ENCODE results near the gene KXD1. TPM values are rescaled to one million over a fixed set of nuclear protein-coding genes. Genes with fewer than 3 reads are reported as not detected.

Gene KXD1
- polyA plus RNA-seq, 2 of the 4 experiments (the other 2 are of a cell fraction) = 62.8 to 83.9 TPM

- H3K4me2 ChIP-seq = peak overlapping the region; percentile 100; the same call in 1 of the 3 replicates
- ChIA-PET CTCF (interaction anchor here (0.9 to 3.6 kb wide), 15 partner anchors 8 to 261 kb away, joined by 3 to 22 read pairs (median 7); partner anchors contain the start of genes FKBP8 and UBA52), POLR2A (interaction anchor here (3.1 kb wide), 1 partner anchor 15 kb away, joined by 31 read pairs; the partner anchor contains the start of gene UBA52)
- H3K4me3 ChIP-seq = no peak overlapping the region
- H3K27ac ChIP-seq = no peak overlapping the region; a peak in 1 of 6 replicates
- 94% methylated on average over 12 of the region's 12 CpGs for WGBS (ENCODE audit: missing lambda C conversion rate)
- no peaks in the 10 kb centered on the region for H3K9me3 ChIP-seq
- ATAC-seq (no peak), DNase-seq (ENCODE audit: low read depth in 1 of 2, low spot score in 1 of 2) (no peak), FAIRE-seq (no peak)
- TF ChIP-seq CHD2 (IDR thresholded peaks at IDR 0.05; ENCODE audit: low read length, partially characterized antibody) = no peak
- no peak for TF ChIP-seq USF2 (IDR thresholded peaks at IDR 0.05)
- H3K4me1 ChIP-seq = peaks cover 8% of the 10 kb centered on the region; the same call in 1 of the 3 replicates
These were observed 29.9 kb downstream of the KXD1 start for GRCh38 chr19:18587561-18587960.

GRCh38 chr19:18587962-18588610, 30.4 kb downstream of the KXD1 start:
- DNase-seq (ENCODE audit: low read depth in 1 of 2, low spot score in 1 of 2) = no peak
- Histone ChIP-seq H3K9me3 (no peaks in the 10 kb centered on the region), H3K4me2 (peak overlapping the region; percentile 100), H3K27ac (peak overlapping the region; percentile 100), H3K4me3 (peak overlapping the region; percentile 96), H3K4me1 (peaks cover 8% of the 10 kb centered on the region; the same call in 1 of the 3 replicates)
- no peak for FAIRE-seq
- 34% methylated on average over 16 of the region's 16 CpGs for WGBS (ENCODE audit: missing lambda C conversion rate)
- ChIA-PET CTCF (interaction anchor here (0.7 to 3.6 kb wide), 24 partner anchors 8 to 261 kb away, joined by 3 to 22 read pairs (median 6); partner anchors contain the start of genes FKBP8 and UBA52), POLR2A (interaction anchor here (3.1 kb wide), 1 partner anchor 16 kb away, joined by 31 read pairs; the partner anchor contains the start of gene UBA52)
- ATAC-seq = peak in 1 of 2 experiments; percentile 4; a peak in 1 of 6 replicates
- TF ChIP-seq NPAS2 (CRISPR knock-in tag; IDR thresholded peaks at IDR 0.05; ENCODE audit: borderline replicate concordance) = no peak
- no peak for TF ChIP-seq KDM5A (IDR thresholded peaks at IDR 0.05)
- TF ChIP-seq HOXB5 (CRISPR knock-in tag; IDR thresholded peaks at IDR 0.05) = no peak
- TF ChIP-seq ZC3H11A (IDR thresholded peaks at IDR 0.05) = no peak
- TF ChIP-seq NFE2L2 (conservative IDR thresholded peaks at IDR 0.05; ENCODE audit: low read length) = no peak
- TF ChIP-seq HOXB13 (CRISPR knock-in tag; IDR thresholded peaks at IDR 0.05; ENCODE audit: low read depth) = no peak
- TF ChIP-seq SREBF2 (IDR thresholded peaks at IDR 0.05) = no peak
- TF ChIP-seq SMC3 (IDR thresholded peaks at IDR 0.05) = no peak
- no peak for TF ChIP-seq RCOR1 (IDR thresholded peaks at IDR 0.05; ENCODE audit: low read depth, low read length)
- no peak for TF ChIP-seq CTCF (IDR thresholded peaks at IDR 0.05)

DNA sequence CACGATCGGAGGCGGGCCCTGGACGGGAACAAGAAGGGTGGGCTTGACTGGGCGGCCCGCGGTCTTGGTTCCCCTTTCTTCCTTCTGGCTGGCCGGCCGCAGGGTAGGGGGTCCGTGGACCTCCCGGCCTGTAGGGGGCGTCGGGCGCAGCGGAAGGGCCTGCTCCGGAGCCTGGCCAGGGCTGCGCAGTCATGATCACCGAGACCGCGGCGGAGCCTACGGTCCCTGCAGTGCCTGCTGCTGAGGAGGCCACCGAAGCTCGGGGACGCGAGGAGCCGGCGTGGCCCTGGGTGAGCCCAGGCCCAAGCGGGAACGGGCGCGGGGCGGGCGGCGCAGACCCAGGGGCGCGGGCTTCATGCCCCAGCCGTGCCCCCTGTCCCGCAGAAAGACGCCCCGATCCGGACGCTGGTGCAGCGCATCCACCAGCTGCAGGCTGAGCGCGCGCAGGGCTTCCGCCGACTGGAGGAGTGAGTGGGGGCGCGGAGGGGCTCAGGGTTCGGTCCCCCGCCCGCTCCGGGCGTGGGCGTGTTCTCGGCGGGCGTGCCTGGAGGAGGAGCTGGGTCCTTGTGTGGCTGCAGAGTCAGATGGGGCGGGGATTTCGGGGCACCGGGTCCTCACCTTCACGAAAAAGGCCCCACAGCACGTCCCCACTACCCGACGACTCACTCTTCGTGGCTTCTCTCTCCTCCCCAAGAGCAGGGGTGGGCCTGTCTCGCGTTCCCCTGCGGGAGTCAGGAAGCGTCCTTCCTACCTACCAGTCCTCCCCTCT, 31.1 kb downstream of the KXD1 start, which contains the start of gene REX1BD:
Gene REX1BD, plus strand, starts transcription at position 188 of the 769 bp plus-strand sequence. Its CDS starts 4 bp downstream, at position 192.
- no peaks in the 10 kb centered on the region for H3K9me3 ChIP-seq
- FAIRE-seq (no peak), DNase-seq (ENCODE audit: low read depth in 1 of 2, low spot score in 1 of 2) (peak in 1 of 2 experiments; percentile 83), ATAC-seq (peak; percentile 75 to 85)
- ChIA-PET POLR2A (interaction anchor here (0.5 to 3.1 kb wide), 11 partner anchors 10 to 331 kb away, joined by 3 to 31 read pairs (median 3); partner anchors contain the start of genes COPE, DDX49, ELL and TMEM59L), CTCF (interaction anchor here (0.5 to 3.6 kb wide), 49 partner anchors 9 to 398 kb away, joined by 3 to 22 read pairs (median 4); partner anchors contain the start of genes ELL, FKBP8, TMEM59L and UBA52)
- 0% methylated on average over 9 of the region's 72 CpGs for WGBS (ENCODE audit: missing lambda C conversion rate)
- H3K27ac ChIP-seq = peak within 1 kb of the TSS; percentile 100
- H3K4me1 ChIP-seq = peaks cover 9% of the 10 kb centered on the region; the same call in 1 of the 3 replicates
- peak within 1 kb of the TSS; percentile 96 for H3K4me3 ChIP-seq
- H3K4me2 ChIP-seq = peak within 1 kb of the TSS; percentile 100
- TF ChIP-seq, protein P1, sequence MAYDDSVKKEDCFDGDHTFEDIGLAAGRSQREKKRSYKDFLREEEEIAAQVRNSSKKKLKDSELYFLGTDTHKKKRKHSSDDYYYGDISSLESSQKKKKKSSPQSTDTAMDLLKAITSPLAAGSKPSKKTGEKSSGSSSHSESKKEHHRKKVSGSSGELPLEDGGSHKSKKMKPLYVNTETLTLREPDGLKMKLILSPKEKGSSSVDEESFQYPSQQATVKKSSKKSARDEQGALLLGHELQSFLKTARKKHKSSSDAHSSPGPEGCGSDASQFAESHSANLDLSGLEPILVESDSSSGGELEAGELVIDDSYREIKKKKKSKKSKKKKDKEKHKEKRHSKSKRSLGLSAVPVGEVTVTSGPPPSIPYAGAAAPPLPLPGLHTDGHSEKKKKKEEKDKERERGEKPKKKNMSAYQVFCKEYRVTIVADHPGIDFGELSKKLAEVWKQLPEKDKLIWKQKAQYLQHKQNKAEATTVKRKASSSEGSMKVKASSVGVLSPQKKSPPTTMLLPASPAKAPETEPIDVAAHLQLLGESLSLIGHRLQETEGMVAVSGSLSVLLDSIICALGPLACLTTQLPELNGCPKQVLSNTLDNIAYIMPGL (CRISPR knock-in tag; IDR thresholded peaks at IDR 0.05; ENCODE audit: borderline replicate concordance) = peak; percentile 76; the same call in 1 of the 2 replicates
- TF ChIP-seq, protein P2, sequence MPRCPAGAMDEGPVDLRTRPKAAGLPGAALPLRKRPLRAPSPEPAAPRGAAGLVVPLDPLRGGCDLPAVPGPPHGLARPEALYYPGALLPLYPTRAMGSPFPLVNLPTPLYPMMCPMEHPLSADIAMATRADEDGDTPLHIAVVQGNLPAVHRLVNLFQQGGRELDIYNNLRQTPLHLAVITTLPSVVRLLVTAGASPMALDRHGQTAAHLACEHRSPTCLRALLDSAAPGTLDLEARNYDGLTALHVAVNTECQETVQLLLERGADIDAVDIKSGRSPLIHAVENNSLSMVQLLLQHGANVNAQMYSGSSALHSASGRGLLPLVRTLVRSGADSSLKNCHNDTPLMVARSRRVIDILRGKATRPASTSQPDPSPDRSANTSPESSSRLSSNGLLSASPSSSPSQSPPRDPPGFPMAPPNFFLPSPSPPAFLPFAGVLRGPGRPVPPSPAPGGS (IDR thresholded peaks at IDR 0.05) = peak; percentile 60; the same call in 1 of the 3 replicates
- TF ChIP-seq PHF8 (IDR thresholded peaks at IDR 0.05; ENCODE audit: borderline replicate concordance, low read depth) = peak; percentile 44; the same call in 1 of the 2 replicates
- TF ChIP-seq RCOR1 (IDR thresholded peaks at IDR 0.05; ENCODE audit: low read depth, low read length) = no peak
- no peak for TF ChIP-seq TFCP2L1 (CRISPR knock-in tag; IDR thresholded peaks at IDR 0.05)
- no peak for TF ChIP-seq JUNB (IDR thresholded peaks at IDR 0.05)
- TF ChIP-seq ESRRA (IDR thresholded peaks at IDR 0.05; ENCODE audit: borderline replicate concordance, low read length) = no peak
- 0 out of 3 replicates have a peak, but pooled peaks have one; percentile 9 for TF ChIP-seq SMC3 (IDR thresholded peaks at IDR 0.05)
- TF ChIP-seq, protein P3, sequence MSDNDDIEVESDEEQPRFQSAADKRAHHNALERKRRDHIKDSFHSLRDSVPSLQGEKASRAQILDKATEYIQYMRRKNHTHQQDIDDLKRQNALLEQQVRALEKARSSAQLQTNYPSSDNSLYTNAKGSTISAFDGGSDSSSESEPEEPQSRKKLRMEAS (IDR thresholded peaks at IDR 0.05) = peak; percentile 35; the same call in 1 of the 2 replicates
- TF ChIP-seq JUN (IDR thresholded peaks at IDR 0.05) = peak; percentile 48 to 70; a peak in 4 of 5 replicates
- TF ChIP-seq POLR2A (IDR thresholded peaks at IDR 0.05; ENCODE audit: low read length) = peak; percentile 80
- 0 out of 2 replicates have a peak, but pooled peaks have one; percentile 7 for TF ChIP-seq NFE2L2 (conservative IDR thresholded peaks at IDR 0.05; ENCODE audit: low read length)
- TF ChIP-seq CHD2 (IDR thresholded peaks at IDR 0.05; ENCODE audit: low read length, partially characterized antibody) = no peak
